Type B pancreatic cell (in vitro differentiated cells): ENCODE measurements around the gene LCN6. TPM values are rescaled to one million over a fixed set of nuclear protein-coding genes. Genes with fewer than 3 reads are reported as not detected.

Experiments used
- DNase-seq: peaks from one replicate; pipeline ENCODE4 v3.0.0; 2021; ENCODE audit warnings: mixed read lengths; ENCODE audit not compliant: unreplicated experiment; ENCODE audit errors: extremely low spot score
- H3K27ac Mint-ChIP-seq: 2 replicates; pipeline ENCODE4 v1.8.0; 2021; ENCODE audit warnings: mild to moderate bottlenecking, mixed read lengths
- H3K27me3 Mint-ChIP-seq: 2 replicates; pipeline ENCODE4 v1.8.0; 2021; ENCODE audit warnings: mixed read lengths
- H3K36me3 Mint-ChIP-seq: 2 replicates; pipeline ENCODE4 v1.8.0; 2021; ENCODE audit warnings: mixed read lengths
- H3K4me1 Mint-ChIP-seq: one replicate; pipeline ENCODE4 v1.8.0; 2021; ENCODE audit warnings: mixed read lengths; ENCODE audit not compliant: unreplicated experiment
- H3K4me3 Mint-ChIP-seq: 2 replicates; pipeline ENCODE4 v1.8.0; 2021; ENCODE audit warnings: mild to moderate bottlenecking, mixed read lengths
- H3K9me3 Mint-ChIP-seq: 2 replicates; pipeline ENCODE4 v1.8.0; 2021; ENCODE audit warnings: mixed read lengths
- CTCF ChIP-seq: fragments of 200-600 bp; sonication (generic); conservative IDR thresholded peaks from 2 replicates; pipeline ENCODE4 v1.5.0; 2021; ENCODE audit warnings: antibody characterized with exemption, mild to moderate bottlenecking
- total RNA-seq: library from RNA; stranded (reverse); gene quantifications from 2 replicates; pipeline ENCODE4 v1.2.1, GENCODE V29; 2021; ENCODE audit warnings: low replicate concordance

Gene LCN6
- total RNA-seq, 1 donor from 2014 or later = not detected

GRCh38 chr9:136759436-136760325 is 11.4 kb upstream of the LCN6 start:
- Mint-ChIP-seq H3K27ac (no peak overlapping the region), H3K4me3 (no peak overlapping the region)

GRCh38 chr9:136759001-136759400 is 10.7 kb upstream of the LCN6 start:
- no peak overlapping the region for H3K4me3 Mint-ChIP-seq
- no peaks in the 10 kb centered on the region for H3K9me3 Mint-ChIP-seq
- no peaks in the 10 kb centered on the region for H3K36me3 Mint-ChIP-seq
- no peak for DNase-seq
- peaks cover 8% of the 10 kb centered on the region for H3K4me1 Mint-ChIP-seq
- no peak for TF ChIP-seq CTCF
- H3K27me3 Mint-ChIP-seq = no peaks in the 10 kb centered on the region
- no peak overlapping the region for H3K27ac Mint-ChIP-seq

More at GRCh38 chr9:136759436-136760325, 11.4 kb upstream of the LCN6 start:
- no peak for TF ChIP-seq CTCF
- Mint-ChIP-seq H3K9me3 (no peaks in the 10 kb centered on the region), H3K36me3 (no peaks in the 10 kb centered on the region), H3K27me3 (no peaks in the 10 kb centered on the region), H3K4me1 (peaks cover 8% of the 10 kb centered on the region)
- no peak for DNase-seq

DNA sequence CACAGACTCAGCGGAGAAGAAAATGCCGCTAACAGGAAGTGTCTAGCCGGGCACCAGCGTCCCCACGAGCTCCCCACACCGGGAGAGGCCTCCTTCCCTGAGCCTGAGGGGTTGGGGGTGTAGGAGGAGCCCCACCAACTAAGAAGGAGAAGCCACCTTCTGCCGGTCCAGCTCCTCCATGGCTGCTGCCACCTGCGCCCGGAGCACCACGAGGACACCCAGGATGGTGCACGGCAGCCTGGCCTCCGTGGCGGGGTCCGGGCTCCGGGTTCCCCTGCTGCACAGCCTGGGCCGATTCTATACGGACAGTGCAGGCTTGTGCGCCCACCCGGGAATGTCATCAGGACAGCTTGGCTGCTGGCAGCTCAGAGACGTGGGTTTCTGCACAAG is 9.4 kb upstream of the LCN6 start:
- Mint-ChIP-seq H3K4me3 (no peak overlapping the region), H3K4me1 (peaks cover 8% of the 10 kb centered on the region), H3K36me3 (no peaks in the 10 kb centered on the region), H3K27ac (no peak overlapping the region), H3K27me3 (peaks cover 2% of the 10 kb centered on the region), H3K9me3 (peaks cover 1% of the 10 kb centered on the region)
- DNase-seq = no peak
- no peak for TF ChIP-seq CTCF

GRCh38 chr9:136757328-136757727 is 9.0 kb upstream of the LCN6 start:
- Mint-ChIP-seq H3K4me3 (no peak overlapping the region), H3K27me3 (peaks cover 6% of the 10 kb centered on the region), H3K36me3 (no peaks in the 10 kb centered on the region), H3K27ac (no peak overlapping the region), H3K9me3 (peaks cover 6% of the 10 kb centered on the region), H3K4me1 (peaks cover 8% of the 10 kb centered on the region)
- DNase-seq = no peak
- no peak for TF ChIP-seq CTCF

- DNase-seq = no peak
- no peak overlapping the region for H3K27ac Mint-ChIP-seq
- H3K27me3 Mint-ChIP-seq = peaks cover 10% of the 10 kb centered on the region
- TF ChIP-seq CTCF = no peak
- no peak overlapping the region for H3K4me3 Mint-ChIP-seq
- H3K9me3 Mint-ChIP-seq = peaks cover 8% of the 10 kb centered on the region
- no peaks in the 10 kb centered on the region for H3K36me3 Mint-ChIP-seq
- peaks cover 8% of the 10 kb centered on the region for H3K4me1 Mint-ChIP-seq
These were observed 8.5 kb upstream of the LCN6 start for GRCh38 chr9:136756836-136757235.
